LHCN-M2 (cell line): Measurements from ENCODE around the gene PDE10A. TPM values are rescaled to one million over a fixed set of nuclear protein-coding genes. Genes with fewer than 3 reads are reported as not detected.
A peak's percentile ranks its signal among the peaks of the same experiment; 100 is the strongest.

Experiments
- DNase-seq: peaks from one replicate; pipeline ENCODE4 v3.0.0-alpha.2; 2012; ENCODE audit warnings: low read depth
- total RNA-seq: library from RNA; depleted of rRNA; stranded (reverse); fragments of >200 nt; gene quantifications from 2 replicates; pipeline ENCODE4 v1.2.3, GENCODE V29; 2014

Gene PDE10A
- total RNA-seq, 1 experiment from 2014 or later: 17.9 TPM

GRCh38 chr6:165678904-165679303 lies 15.9 kb upstream of the PDE10A start:
- no peak for DNase-seq

GRCh38 chr6:165678429-165678828 lies 15.4 kb upstream of the PDE10A start:
- no peak for DNase-seq

GRCh38 chr6:165677091-165677490 lies 14.1 kb upstream of the PDE10A start:
- no peak for DNase-seq

GRCh38 chr6:165676435-165677068 lies 13.5 kb upstream of the PDE10A start:
- no peak for DNase-seq

DNA sequence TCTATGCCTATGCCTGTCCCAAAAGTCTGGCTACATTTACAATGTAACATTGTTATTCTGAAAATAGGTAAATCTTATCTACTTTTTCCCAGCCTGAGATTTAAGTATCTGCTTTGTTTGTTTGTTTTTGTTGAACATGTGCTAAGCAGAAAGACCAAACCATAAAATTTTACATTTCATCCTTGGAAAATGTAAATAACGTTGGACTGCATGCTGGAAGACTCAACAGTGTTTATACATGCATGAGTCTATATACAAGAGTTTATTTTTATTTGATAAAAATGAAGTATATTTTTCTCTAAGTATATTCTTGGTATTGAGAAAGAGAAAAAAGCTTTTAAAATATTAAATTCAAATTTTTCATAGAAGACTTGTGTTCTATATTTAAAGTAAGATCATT lies 12.1 kb upstream of the PDE10A start:
- no peak for DNase-seq

DNA sequence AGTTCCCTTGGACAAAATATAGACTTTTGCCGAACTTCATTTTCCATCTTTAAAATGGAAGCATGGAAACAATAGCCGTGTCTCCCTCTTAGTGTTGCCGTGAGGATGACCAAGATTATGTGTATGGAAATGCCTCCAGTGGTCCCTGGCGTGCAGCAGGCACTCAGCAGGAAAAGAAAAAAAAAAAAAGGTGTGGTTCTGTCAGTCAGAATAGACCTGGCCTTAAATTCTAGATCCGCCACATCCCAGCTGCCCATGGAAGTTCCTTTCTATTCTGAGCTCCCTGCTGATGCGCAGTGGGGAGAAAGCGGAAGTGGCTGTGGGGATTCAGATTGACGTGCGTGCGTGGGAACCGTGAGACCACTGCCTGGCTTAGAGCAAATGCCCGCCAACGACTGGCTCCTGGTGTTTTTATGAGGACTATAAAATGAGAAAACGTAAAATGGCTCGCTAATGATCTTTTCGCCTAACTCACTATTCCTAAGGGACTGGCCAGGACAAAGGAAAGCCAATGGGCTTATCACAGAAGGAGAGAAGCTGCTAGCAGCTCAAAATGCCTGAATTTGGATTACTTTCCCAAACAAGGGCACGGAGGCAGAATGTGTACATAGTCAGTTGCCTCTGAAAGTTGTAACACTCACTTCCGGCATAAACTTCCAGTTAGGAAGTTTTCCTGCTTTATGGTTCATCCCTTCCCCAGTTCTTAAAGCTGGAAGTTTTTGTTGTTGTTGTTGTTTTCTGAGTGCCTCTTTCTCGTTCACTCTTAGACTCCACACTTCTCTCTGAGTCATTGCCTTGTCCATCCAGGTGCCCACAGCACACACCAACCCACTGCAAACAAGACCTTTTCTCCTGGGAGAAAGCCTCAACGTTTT lies 11.4 kb upstream of the PDE10A start:
- DNase-seq: no peak

GRCh38 chr6:165671222-165671768 lies 8.3 kb upstream of the PDE10A start:
- DNase-seq: no peak

- DNase-seq: peak; percentile 60
These were observed 5.9 kb upstream of the PDE10A start for GRCh38 chr6:165668951-165669350.

DNA sequence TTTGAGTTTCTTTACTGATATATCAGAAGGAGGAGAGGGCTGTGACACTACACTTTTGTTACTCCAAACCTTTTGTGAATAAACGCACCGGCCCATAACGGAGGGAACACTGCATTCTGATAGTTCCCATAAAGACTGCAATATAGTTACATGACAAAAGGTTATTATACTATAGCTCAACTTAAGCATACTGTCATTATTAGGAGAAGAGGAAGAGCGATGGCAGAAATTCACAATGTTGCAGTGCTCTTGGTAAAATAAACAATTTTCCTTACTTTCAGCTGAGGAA lies 2.3 kb upstream of the PDE10A start:
- DNase-seq: no peak

DNA sequence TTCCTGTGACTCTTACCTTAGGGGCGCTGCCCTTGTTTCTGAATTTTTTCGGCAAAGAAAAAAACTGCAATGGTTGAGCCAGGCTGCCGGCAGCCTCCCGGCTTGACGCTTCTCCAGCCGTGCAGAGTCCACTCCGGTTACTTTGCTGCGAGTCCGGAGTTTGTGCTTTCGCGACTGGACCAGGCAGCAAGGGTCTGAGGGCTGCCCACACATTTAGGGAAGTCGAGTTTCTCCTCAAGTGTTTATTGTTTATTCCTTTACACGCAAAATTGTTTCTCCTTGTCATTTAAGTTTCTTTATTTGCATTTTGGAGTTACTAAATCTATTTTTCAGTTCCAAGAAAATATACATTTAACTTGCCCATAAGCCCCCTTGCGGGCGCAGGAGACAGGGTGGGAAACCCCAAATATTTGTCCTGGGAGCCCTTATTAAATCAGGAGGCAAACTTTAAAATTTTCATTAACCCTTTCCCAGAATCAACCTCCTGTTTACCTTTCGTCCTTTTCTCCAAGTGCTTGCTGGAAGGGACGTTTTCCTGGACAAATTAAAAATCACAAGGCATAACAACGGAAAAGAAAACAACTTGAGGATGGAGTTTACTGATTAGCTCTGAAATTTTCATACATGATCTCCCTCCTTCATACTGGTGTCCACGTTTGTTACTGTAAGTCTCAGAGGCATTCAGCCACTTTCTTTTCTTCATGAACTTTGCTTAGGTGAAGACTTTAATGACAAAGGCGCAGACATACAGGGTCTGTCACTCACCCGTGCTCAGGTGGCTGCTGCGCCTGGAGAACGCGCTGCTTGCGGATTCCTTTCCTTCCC lies 1.7 kb upstream of the PDE10A start:
- DNase-seq: peak; percentile 18

- peak; percentile 64 for DNase-seq
These were observed 906 bp upstream of the PDE10A start for GRCh38 chr6:165663736-165664558.

DNA sequence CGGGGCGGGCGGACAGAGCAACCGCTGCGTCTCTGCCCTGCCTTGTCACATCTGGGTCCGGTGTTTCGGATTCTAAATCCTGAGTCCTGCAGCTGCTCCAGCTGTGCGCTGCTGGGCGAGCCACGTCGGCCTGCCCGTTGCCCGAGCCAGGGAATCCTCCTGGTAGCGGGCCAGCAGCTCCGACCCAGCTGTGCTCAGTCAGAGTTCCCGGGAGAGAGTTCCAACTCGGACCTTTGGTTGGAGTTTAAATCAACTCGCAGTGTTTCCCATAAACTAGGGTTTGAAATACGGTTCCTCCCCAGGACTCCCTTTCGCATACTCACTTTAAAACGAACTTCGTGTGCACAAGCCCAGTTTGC lies 315 bp upstream of the PDE10A start:
- DNase-seq: no peak

DNA sequence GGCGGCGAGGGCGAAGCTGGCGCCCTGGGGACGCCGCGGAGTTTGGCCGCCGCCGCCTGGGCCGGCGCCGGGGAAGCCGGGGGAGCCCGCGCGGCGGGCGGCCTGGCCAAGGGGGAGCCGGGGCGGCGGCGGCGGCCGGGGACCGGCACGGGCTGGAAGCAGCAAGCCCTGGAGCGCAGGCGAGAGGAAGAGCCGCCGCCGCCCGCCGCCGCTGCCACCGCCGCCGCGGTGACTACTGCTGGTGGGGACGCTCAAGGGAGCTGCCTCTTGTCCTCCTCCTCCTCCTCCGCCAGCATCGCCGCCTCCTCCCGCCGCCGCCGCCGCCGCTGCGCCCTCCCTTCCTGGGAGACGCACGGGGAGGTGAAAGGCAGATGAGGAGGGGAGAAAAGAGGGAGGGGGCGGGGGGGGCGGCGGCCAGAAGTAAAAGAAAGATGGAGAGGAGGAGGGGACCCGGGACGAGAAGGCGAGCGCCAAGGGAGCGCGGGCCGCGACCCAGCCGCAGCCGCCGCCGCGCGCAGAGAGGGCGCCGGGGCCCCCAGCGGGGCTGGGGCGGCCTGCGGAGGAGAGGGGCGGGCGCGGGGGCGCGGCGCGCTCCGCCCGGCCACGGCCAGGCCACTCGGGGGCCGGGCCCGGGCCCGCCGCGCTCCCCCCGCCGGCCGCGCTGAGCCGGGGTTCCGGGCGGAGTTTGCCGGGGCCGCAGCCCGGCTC lies 846 bp downstream of the PDE10A start:
- DNase-seq: peak; percentile 66

GRCh38 chr6:165661664-165662025 lies 1.4 kb downstream of the PDE10A start:
- no peak for DNase-seq

DNA sequence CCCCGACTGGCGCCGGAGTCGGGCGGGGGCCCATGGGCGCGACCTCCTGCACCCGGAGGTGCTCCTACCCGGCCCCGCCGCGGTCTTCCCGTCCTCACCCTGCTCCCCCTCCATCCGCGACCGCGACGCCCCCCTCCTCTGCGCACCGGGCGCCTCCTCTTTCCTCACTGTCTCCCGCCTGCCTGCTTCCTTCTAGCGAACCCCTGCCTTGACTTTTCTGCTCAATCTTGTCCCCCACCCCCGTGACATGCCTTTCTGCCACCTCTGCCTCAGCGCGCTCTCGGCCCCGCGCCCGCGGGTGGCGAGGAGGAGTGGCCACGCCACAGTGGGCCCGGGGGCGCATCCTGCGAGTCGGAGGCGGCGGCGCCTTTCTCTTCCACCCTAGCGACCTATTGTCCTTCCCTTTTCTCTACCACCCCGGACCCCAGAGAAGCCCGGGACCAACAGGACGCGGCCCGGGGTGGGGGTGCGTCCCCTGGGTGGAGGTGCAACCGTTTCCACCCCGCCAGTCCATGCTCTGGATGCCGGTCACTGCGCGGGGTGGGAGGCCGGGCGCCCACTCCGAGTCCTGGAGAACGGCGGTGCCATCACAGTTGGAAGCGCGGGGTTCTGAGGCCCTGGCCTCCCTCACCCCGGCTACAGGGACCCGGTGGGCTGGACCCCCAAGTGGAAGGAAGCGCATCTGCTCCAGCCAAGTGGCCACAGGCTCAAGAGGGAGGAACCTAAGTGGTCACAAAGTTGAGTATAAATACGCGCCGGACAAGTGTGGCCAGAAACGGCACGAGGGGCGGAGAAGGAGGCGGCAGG lies 2.0 kb downstream of the PDE10A start:
- peak; percentile 56 for DNase-seq

DNA sequence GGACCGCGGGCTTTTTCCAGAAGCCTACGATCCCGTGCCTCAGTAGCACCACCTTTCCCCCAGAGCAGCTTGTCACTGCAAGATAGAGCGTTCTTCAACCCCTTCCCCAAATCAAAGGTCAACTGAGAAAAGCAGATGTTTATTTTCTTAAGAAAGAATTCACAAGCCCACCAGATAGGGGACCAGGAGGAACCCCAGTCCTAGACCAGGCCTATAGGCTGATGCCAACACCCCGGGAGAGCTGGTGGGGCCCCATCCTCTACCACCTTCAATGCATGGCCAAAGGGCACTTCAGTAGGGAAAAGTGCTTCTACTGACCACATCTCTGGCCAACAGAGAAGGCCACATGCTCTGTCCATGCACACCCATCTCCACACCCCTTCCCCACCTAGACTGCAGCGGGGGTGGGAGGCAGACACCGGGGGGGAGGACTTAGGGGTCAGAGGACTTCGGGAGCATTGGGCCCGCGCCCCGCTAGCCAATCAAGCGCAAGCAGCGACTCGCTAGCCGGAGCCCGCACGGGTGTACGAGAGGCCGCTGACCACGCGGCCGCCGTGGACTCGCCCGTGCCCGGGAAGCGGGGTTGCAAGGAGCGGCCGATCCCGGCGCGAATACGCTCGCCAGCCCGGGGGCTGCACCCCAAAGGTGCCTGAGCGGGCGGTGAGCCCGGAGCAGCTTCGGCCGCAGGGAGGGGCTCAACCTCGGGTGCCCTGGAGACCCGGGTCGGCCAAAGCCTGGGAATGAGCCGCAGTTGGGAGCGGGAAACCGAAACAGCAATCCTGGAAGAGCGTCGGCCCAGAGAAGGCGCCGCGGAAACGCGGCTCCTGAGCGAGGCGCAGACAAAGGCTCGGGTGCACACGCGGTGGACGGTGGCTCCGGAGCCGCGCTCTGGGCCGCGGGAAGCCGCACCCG lies 2.8 kb downstream of the PDE10A start:
- DNase-seq: peak; percentile 33

DNA sequence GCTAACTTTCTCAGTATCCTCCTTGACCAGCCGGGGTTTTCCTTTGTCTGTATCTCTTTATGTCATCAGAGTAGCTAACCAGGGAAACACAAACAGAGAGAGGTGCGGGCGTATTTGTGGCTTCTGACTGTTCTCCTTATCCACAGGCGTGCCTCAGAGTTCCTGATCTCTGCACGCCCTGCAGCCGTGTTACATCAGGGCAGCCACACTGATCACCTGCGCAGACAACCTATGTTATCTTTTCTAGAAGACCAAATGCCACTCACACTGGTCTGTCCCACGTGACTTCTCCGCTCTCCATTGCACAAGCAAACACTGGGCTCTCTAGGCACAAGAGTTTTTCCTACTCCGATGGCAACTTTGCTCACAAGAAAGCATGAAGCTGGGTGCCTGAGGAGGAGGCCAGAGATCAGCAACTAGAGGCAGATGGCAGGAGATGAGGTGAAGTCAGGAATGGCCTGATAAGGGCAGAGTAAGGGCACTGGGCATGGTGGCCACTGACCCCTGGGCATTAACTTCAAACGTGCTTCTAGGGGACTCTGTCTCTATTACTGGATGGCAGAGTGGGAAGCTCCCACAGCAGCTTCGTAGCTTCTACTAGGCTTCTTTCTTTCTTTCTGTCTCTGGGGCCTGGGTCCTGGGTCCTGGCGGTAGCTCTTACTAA lies 4.5 kb downstream of the PDE10A start:
- no peak for DNase-seq

- no peak for DNase-seq
These were observed 5.7 kb downstream of the PDE10A start for GRCh38 chr6:165657325-165657680.
